Measurements from ENCODE around the gene MYO3B. TPM values are rescaled to one million over a fixed set of nuclear protein-coding genes. Genes with fewer than 3 reads are reported as not detected.

The MYO3B gene
- total and polyA plus RNA-seq, 5 donors: not detected

- Histone ChIP-seq H3K27me3 (ENCODE audit: control insufficient read depth, insufficient read depth) (no peaks in the 10 kb centered on the region), H3K27ac (ENCODE audit: low read length) (no peak overlapping the region), H3K4me3 (ENCODE audit: low read length) (no peak overlapping the region), H3K4me1 (ENCODE audit: control insufficient read depth, insufficient read depth, low read length) (no peaks in the 10 kb centered on the region), H3K9me3 (ENCODE audit: control insufficient read depth, low read length) (no peaks in the 10 kb centered on the region)
- DNase-seq (no peak), ATAC-seq (no peak)
- intact Hi-C loops (cut with DNase I): no loop called here
- WGBS: 84% methylated on average over 3 of the region's 3 CpGs
Measured at GRCh38 chr2:170147576-170147975, 30.4 kb upstream of the MYO3B start.

DNA sequence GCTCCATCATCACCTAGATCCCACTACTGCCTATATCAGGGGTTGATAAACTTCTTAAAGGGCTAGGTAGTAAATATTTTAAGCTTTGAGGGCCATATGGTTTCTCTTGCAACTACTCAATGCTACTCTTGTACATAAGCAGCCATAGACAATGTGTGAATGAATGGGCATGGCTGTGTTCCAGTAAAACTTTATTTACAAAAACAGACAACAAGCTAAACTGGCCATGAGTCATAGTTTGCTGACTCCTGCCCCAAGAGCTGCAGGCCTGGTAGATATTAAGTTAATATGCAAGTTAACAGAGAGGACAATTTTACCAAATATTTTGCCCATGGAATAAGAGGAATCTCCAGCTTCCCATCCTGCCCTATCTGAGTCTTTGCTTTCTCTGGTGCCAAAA lies 29.8 kb upstream of the MYO3B start:
- Histone ChIP-seq H3K27ac (ENCODE audit: low read length) (no peak overlapping the region), H3K9me3 (ENCODE audit: control insufficient read depth, low read length) (no peaks in the 10 kb centered on the region), H3K27me3 (ENCODE audit: control insufficient read depth, insufficient read depth) (no peaks in the 10 kb centered on the region), H3K4me3 (ENCODE audit: low read length) (no peak overlapping the region), H3K4me1 (ENCODE audit: control insufficient read depth, insufficient read depth, low read length) (no peaks in the 10 kb centered on the region)
- no peak for DNase-seq
- no peak for ATAC-seq
- intact Hi-C loops (cut with DNase I): no loop called here

DNA sequence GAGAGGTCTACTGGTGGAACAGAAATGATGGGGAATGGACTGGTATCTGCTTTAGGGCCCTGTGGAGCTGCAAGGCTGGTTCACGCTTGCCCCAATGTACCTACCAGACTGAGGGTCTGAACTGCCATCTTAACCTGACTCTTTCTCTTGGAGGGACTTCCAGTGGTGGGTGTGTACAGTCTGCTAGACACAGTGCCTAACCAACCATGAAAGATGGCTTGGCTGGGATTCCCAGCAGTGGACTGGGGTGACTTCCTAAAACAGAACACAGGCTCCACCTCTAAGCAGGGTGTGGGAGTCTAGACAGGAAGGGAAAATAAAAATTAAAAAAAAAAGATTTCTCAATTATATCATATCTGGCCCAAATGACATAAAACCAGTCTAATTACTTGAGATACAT lies 25.5 kb upstream of the MYO3B start:
- WGBS: 98% methylated on average over 1 of the region's 1 CpG

GRCh38 chr2:170155022-170155722 lies 22.8 kb upstream of the MYO3B start:
- H3K4me1 ChIP-seq (ENCODE audit: control insufficient read depth, insufficient read depth, low read length): peaks cover 5% of the 10 kb centered on the region
- H3K4me3 ChIP-seq (ENCODE audit: low read length): no peak overlapping the region
- ATAC-seq: peak; percentile 71
- H3K27me3 ChIP-seq (ENCODE audit: control insufficient read depth, insufficient read depth): no peaks in the 10 kb centered on the region
- no peak overlapping the region for H3K27ac ChIP-seq (ENCODE audit: low read length)
- intact Hi-C loops (cut with DNase I): no loop called here
- no peaks in the 10 kb centered on the region for H3K9me3 ChIP-seq (ENCODE audit: control insufficient read depth, low read length)
- peak in 2 of 3 donors; percentile 16 to 56 for DNase-seq
- WGBS: 13% methylated on average over 8 of the region's 8 CpGs

More for the DNA sequence above, 25.5 kb upstream of the MYO3B start:
- ATAC-seq (no peak), DNase-seq (no peak)
- no peak overlapping the region for H3K27ac ChIP-seq (ENCODE audit: low read length)
- peaks cover 5% of the 10 kb centered on the region for H3K4me1 ChIP-seq (ENCODE audit: control insufficient read depth, insufficient read depth, low read length)
- no peak overlapping the region for H3K4me3 ChIP-seq (ENCODE audit: low read length)
- H3K9me3 ChIP-seq (ENCODE audit: control insufficient read depth, low read length): no peaks in the 10 kb centered on the region
- intact Hi-C loops (cut with DNase I): no loop called here
- H3K27me3 ChIP-seq (ENCODE audit: control insufficient read depth, insufficient read depth): no peaks in the 10 kb centered on the region

DNA sequence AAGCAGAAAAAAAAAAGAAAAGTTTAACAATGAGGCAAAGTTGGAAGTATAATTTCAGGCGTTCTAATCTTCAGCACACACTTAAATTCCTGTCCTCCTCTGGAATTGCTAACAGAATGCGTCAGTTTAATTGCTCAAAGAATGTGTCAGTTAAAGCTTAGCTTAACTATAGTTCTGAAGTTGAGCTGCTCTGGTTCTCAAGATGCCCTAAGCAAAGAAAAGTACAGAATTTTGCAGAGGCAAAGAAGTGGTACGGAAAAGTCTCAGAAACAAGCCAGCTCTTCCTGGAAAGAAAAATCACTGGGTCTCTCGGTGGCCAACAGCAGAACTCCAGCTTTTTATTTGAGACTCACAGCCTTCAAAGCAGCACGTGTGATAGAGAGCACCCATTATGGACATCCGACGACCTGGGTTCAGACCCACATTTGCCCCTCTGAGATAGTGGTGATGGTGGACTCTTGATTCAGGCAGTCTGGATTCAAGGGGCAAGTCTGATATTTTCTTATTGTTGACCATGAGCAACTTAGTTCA lies 22.2 kb upstream of the MYO3B start:
- intact Hi-C loops (cut with DNase I): no loop called here
- Histone ChIP-seq H3K4me3 (ENCODE audit: low read length) (no peak overlapping the region), H3K4me1 (ENCODE audit: control insufficient read depth, insufficient read depth, low read length) (peaks cover 5% of the 10 kb centered on the region), H3K27me3 (ENCODE audit: control insufficient read depth, insufficient read depth) (no peaks in the 10 kb centered on the region), H3K27ac (ENCODE audit: low read length) (no peak overlapping the region), H3K9me3 (ENCODE audit: control insufficient read depth, low read length) (no peaks in the 10 kb centered on the region)
- no peak for DNase-seq
- ATAC-seq: no peak
- WGBS: 43% methylated on average over 7 of the region's 7 CpGs

GRCh38 chr2:170156592-170156991 lies 21.4 kb upstream of the MYO3B start:
- DNase-seq: no peak
- Histone ChIP-seq H3K27me3 (ENCODE audit: control insufficient read depth, insufficient read depth) (no peaks in the 10 kb centered on the region), H3K27ac (ENCODE audit: low read length) (no peak overlapping the region), H3K4me1 (ENCODE audit: control insufficient read depth, insufficient read depth, low read length) (peaks cover 5% of the 10 kb centered on the region), H3K4me3 (ENCODE audit: low read length) (no peak overlapping the region), H3K9me3 (ENCODE audit: control insufficient read depth, low read length) (no peaks in the 10 kb centered on the region)
- 84% methylated on average over 3 of the region's 3 CpGs for WGBS
- ATAC-seq: no peak
- intact Hi-C loops (cut with DNase I): no loop called here

DNA sequence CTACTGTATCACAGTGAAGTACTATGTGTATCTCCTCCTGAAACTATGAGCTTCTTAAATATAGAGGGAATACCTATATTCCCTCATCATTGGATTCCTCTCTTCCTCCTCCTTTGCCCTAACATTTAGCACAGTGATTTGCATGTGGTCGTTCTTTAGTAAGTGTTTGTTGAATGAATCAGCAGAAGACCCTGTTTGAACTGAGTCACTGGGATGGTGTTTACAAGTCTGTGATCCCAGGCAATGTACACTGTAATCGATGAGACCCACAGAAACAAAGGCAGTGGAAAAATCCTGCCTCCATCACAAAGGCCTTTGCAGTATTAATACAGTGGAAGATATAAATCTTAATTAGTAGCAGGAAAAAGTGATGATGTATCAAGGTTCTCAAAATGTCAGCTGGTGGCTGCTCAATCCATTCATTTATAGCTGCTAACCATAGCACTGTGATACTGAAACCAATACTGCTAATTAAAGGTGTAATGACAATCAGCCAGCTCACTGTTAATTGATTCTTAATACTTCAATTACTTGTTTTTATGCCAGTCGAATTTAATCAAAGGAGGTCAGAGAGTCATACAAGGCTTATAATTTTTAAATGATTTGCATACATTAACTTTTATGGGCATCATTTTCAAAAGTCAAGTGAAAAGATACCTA lies 20.8 kb upstream of the MYO3B start:
- intact Hi-C loops (cut with DNase I): no loop called here
- Histone ChIP-seq H3K9me3 (ENCODE audit: control insufficient read depth, low read length) (no peaks in the 10 kb centered on the region), H3K4me3 (ENCODE audit: low read length) (no peak overlapping the region), H3K27ac (ENCODE audit: low read length) (no peak overlapping the region), H3K27me3 (ENCODE audit: control insufficient read depth, insufficient read depth) (no peaks in the 10 kb centered on the region), H3K4me1 (ENCODE audit: control insufficient read depth, insufficient read depth, low read length) (peaks cover 7% of the 10 kb centered on the region)
- DNase-seq (no peak), ATAC-seq (no peak)
- WGBS: 79% methylated on average over 3 of the region's 3 CpGs

DNA sequence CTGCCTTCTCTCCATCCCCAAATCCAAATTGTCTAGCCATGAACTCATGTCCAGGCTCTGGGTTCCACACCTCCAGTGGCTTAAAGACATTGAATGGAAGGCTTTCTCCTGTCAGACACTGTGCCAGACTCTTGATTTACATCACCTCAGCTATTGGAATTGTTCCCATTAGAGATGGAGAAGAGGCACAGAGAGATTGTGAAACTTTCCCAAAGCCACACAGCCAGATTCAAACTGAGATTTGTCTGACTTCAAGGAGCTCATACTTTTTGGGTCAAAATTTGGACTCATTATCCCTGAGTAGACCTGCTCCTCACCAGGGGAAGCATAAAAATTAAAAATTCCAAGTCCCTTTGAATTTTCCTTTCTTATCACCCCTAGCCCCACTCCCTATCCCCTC lies 18.9 kb upstream of the MYO3B start:
- ATAC-seq (no peak), DNase-seq (no peak)
- Histone ChIP-seq H3K27ac (ENCODE audit: low read length) (no peak overlapping the region), H3K4me3 (ENCODE audit: low read length) (no peak overlapping the region), H3K4me1 (ENCODE audit: control insufficient read depth, insufficient read depth, low read length) (peaks cover 7% of the 10 kb centered on the region), H3K9me3 (ENCODE audit: control insufficient read depth, low read length) (no peaks in the 10 kb centered on the region), H3K27me3 (ENCODE audit: control insufficient read depth, insufficient read depth) (no peaks in the 10 kb centered on the region)
- intact Hi-C loops (cut with DNase I): no loop called here

DNA sequence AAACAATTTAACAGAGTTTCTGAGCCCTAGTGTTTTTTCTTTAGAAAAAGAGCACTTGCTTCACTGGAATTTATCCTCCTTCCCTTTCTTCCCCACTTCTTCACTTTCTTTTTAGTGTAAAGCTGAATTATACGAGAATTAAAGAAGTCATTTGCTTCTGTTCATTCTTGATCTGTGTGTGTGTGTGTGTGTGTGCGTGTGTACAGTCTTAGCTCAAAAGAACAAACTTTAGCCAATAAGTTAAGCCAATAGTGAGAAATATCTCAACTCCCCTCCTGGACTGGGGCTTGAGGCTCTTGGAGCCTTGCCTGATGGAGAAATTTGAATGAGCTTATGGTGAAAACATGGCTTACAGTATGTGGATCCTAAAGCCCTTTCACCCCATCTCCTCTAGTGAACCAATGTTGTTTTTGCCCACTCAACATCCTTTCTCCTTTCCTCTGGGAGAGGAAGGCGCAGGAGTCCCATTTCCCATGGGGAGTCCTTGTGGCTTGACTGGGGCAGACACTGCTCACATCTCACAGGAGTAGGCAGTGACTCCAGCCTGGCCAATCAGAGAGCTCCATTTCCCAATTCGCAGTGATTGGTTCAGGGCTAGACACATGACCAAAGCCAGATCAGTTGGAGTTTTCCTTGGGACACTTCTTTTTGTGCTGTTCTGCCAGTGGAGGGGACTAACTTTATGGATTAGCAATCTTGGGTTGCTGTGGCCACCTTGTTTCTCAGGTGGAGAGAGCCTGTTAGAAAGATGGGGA lies 16.3 kb upstream of the MYO3B start:
- H3K4me1 ChIP-seq (ENCODE audit: control insufficient read depth, insufficient read depth, low read length): peaks cover 2% of the 10 kb centered on the region
- WGBS: 78% methylated on average over 4 of the region's 4 CpGs
- H3K9me3 ChIP-seq (ENCODE audit: control insufficient read depth, low read length): no peaks in the 10 kb centered on the region
- intact Hi-C loops (cut with DNase I): no loop called here
- ATAC-seq: no peak
- H3K27me3 ChIP-seq (ENCODE audit: control insufficient read depth, insufficient read depth): no peaks in the 10 kb centered on the region
- no peak overlapping the region for H3K4me3 ChIP-seq (ENCODE audit: low read length)
- no peak for DNase-seq
- H3K27ac ChIP-seq (ENCODE audit: low read length): no peak overlapping the region

GRCh38 chr2:170162271-170162632 lies 15.7 kb upstream of the MYO3B start:
- intact Hi-C loops (cut with DNase I): no loop called here

DNA sequence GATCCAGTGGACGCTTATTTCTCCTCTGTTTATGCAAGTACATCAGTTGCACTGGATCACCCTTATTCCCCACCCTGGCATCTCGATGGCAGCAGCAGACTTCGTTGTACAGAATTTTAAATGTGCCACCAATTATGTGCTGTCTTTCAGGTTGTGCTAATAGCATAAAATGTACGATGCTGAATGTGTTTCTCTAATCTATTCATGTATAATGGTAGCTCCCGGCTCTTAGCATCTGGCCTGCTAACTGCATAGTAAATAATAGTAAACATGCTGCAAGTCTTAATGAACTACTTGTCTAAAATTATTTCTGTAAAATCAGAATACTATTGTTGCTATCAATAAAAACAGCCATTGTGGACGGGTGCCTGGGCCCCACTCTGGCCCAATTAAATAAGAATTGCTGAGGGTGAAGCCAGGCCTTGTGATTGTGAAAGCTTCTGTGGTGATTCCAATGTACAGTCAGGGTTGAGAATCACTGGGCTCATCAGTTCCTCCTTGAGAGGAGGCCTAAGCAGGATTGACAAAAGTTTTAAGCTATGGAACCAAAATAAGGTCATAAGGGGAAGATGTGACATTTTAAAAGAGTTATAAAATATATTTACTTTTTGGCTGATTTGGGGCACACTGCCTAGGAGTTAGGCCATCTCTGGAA lies 14.4 kb upstream of the MYO3B start:
- H3K9me3 ChIP-seq (ENCODE audit: control insufficient read depth, low read length): no peaks in the 10 kb centered on the region
- WGBS: 79% methylated on average over 6 of the region's 6 CpGs
- no peaks in the 10 kb centered on the region for H3K27me3 ChIP-seq (ENCODE audit: control insufficient read depth, insufficient read depth)
- no peak for DNase-seq
- peaks cover 2% of the 10 kb centered on the region for H3K4me1 ChIP-seq (ENCODE audit: control insufficient read depth, insufficient read depth, low read length)
- intact Hi-C loops (cut with DNase I): no loop called here
- H3K27ac ChIP-seq (ENCODE audit: low read length): no peak overlapping the region
- ATAC-seq: no peak
- no peak overlapping the region for H3K4me3 ChIP-seq (ENCODE audit: low read length)

More at GRCh38 chr2:170162271-170162632, 15.7 kb upstream of the MYO3B start:
- H3K4me3 ChIP-seq (ENCODE audit: low read length): no peak overlapping the region
- DNase-seq (no peak), ATAC-seq (no peak)
- H3K27me3 ChIP-seq (ENCODE audit: control insufficient read depth, insufficient read depth): no peaks in the 10 kb centered on the region
- WGBS: 89% methylated on average over 4 of the region's 4 CpGs
- peaks cover 2% of the 10 kb centered on the region for H3K4me1 ChIP-seq (ENCODE audit: control insufficient read depth, insufficient read depth, low read length)
- H3K9me3 ChIP-seq (ENCODE audit: control insufficient read depth, low read length): no peaks in the 10 kb centered on the region
- no peak overlapping the region for H3K27ac ChIP-seq (ENCODE audit: low read length)

Data from right cardiac atrium (tissue), 5 donors.